Muscle layer of duodenum (tissue), 2 donors: ENCODE results near the gene SLC25A23.
"Not testable (repeated sequence)": the region's sequence is repeated elsewhere in the genome, so short reads cannot be mapped to it uniquely, and the experiment has no call there.

Experiments used
- H3K27ac ChIP-seq: one replicate; pipeline ENCODE4 v1.7.0; 2013; ENCODE audit warnings: mild to moderate bottlenecking, low read length
- H3K27me3 ChIP-seq: one replicate; pipeline ENCODE4 v1.7.0; 2013; ENCODE audit warnings: low read depth, mild to moderate bottlenecking, control low read depth, low read length
- H3K36me3 ChIP-seq, 2 donors: one replicate each; pipeline ENCODE4 v1.7.0; 2013; ENCODE audit warnings: low read length in 2 of 2, control low read depth in 1 of 2, mild to moderate bottlenecking in 1 of 2; ENCODE audit not compliant: insufficient read depth in 2 of 2, control insufficient read depth in 1 of 2
- H3K4me1 ChIP-seq, 2 donors: one replicate each; pipeline ENCODE4 v1.7.0; 2013; ENCODE audit warnings: low read length in 2 of 2, mild to moderate bottlenecking in 2 of 2, control low read depth in 1 of 2, moderate library complexity in 1 of 2; ENCODE audit not compliant: insufficient read depth in 2 of 2, control insufficient read depth in 1 of 2
- H3K4me3 ChIP-seq, 2 donors: one replicate each; pipeline ENCODE4 v1.7.0; 2013; ENCODE audit warnings: low read length in 2 of 2, low read depth in 1 of 2, mild to moderate bottlenecking in 1 of 2
- H3K9me3 ChIP-seq, 2 donors: one replicate each; pipeline ENCODE4 v1.7.0; 2013; ENCODE audit warnings: low read length in 2 of 2, control low read depth in 1 of 2, mild to moderate bottlenecking in 1 of 2; ENCODE audit not compliant: control insufficient read depth in 1 of 2
- donor health status: healthy.

SLC25A23 gene

GRCh38 chr19:6409346-6409745 lies 50.2 kb downstream of the SLC25A23 start:
- H3K9me3 ChIP-seq, result no peaks in the 10 kb centered on the region
- no peaks in the 10 kb centered on the region for H3K27me3 ChIP-seq
- H3K36me3 ChIP-seq, result peaks cover 5% of the 10 kb centered on the region in 2 donors
- H3K4me1 ChIP-seq, result peaks cover 0 to 6% of the 10 kb centered on the region in 2 donors
- H3K4me3 ChIP-seq, result no peak overlapping the region
- no peak overlapping the region for H3K27ac ChIP-seq

- Histone ChIP-seq H3K27ac (no peak overlapping the region), H3K4me1 (no peaks in the 10 kb centered on the region), H3K36me3 (no peaks in the 10 kb centered on the region), H3K4me3 (no peak overlapping the region), H3K9me3 (no peaks in the 10 kb centered on the region), H3K27me3 (no peaks in the 10 kb centered on the region)
Observed at GRCh38 chr19:6406401-6406800, 53.2 kb downstream of the SLC25A23 start.

- Histone ChIP-seq H3K9me3 (no peaks in the 10 kb centered on the region), H3K27me3 (no peaks in the 10 kb centered on the region), H3K36me3 (no peaks in the 10 kb centered on the region), H3K4me1 (no peaks in the 10 kb centered on the region), H3K4me3 (no peak overlapping the region), H3K27ac (peak overlapping the region; percentile 39)
Observed at GRCh38 chr19:6402837-6403608, 56.6 kb downstream of the SLC25A23 start.

- H3K4me3 ChIP-seq, result no peak overlapping the region
- no peak overlapping the region for H3K27ac ChIP-seq
- H3K27me3 ChIP-seq, result no peaks in the 10 kb centered on the region
- H3K9me3 ChIP-seq, result no peaks in the 10 kb centered on the region
- no peaks in the 10 kb centered on the region for H3K36me3 ChIP-seq
- H3K4me1 ChIP-seq, result no peaks in the 10 kb centered on the region
Observed at GRCh38 chr19:6402058-6402457, 57.5 kb downstream of the SLC25A23 start.

GRCh38 chr19:6400062-6400944 lies 59.3 kb downstream of the SLC25A23 start:
- not testable (repeated sequence) for H3K36me3 ChIP-seq, H3K27me3 ChIP-seq, H3K4me3 ChIP-seq, H3K27ac ChIP-seq, H3K4me1 ChIP-seq, H3K9me3 ChIP-seq

GRCh38 chr19:6396305-6396704 lies 63.3 kb downstream of the SLC25A23 start:
- Histone ChIP-seq H3K36me3 (peaks cover 0 to 7% of the 10 kb centered on the region in 2 donors), H3K27me3 (no peaks in the 10 kb centered on the region), H3K4me1 (peaks cover 9 to 11% of the 10 kb centered on the region in 2 donors), H3K4me3 (no peak overlapping the region), H3K27ac (no peak overlapping the region), H3K9me3 (no peaks in the 10 kb centered on the region)

- H3K4me1 ChIP-seq, result peaks cover 9 to 11% of the 10 kb centered on the region in 2 donors
- H3K9me3 ChIP-seq, result no peaks in the 10 kb centered on the region
- H3K36me3 ChIP-seq, result peaks cover 0 to 15% of the 10 kb centered on the region in 2 donors
- no peak overlapping the region for H3K4me3 ChIP-seq
- H3K27me3 ChIP-seq, result no peaks in the 10 kb centered on the region
- H3K27ac ChIP-seq, result no peak overlapping the region
Observed at GRCh38 chr19:6394831-6395230, 64.8 kb downstream of the SLC25A23 start.

- H3K9me3 ChIP-seq, result no peaks in the 10 kb centered on the region
- no peaks in the 10 kb centered on the region for H3K27me3 ChIP-seq
- peak overlapping the region; percentile 93 to 99 for H3K4me3 ChIP-seq
Observed at GRCh38 chr19:6393983-6394412, 65.6 kb downstream of the SLC25A23 start.

GRCh38 chr19:6393074-6393982 lies 66.3 kb downstream of the SLC25A23 start, which contains the start of gene GTF2F1:
GTF2F1 (minus strand) TSS chr19:6393164; CDS start chr19:6392995, 169 bp downstream.
- H3K27me3 ChIP-seq, result no peaks in the 10 kb centered on the region

More at GRCh38 chr19:6393983-6394412, 65.6 kb downstream of the SLC25A23 start:
- Histone ChIP-seq H3K36me3 (peaks cover 0 to 21% of the 10 kb centered on the region in 2 donors), H3K4me1 (peaks cover 9 to 11% of the 10 kb centered on the region in 2 donors), H3K27ac (peak overlapping the region; percentile 95)

GRCh38 chr19:6392221-6393073 lies 67.1 kb downstream of the SLC25A23 start:
- H3K27ac ChIP-seq, result peak overlapping the region; percentile 95
- no peaks in the 10 kb centered on the region for H3K27me3 ChIP-seq
- no peaks in the 10 kb centered on the region for H3K9me3 ChIP-seq
- peaks cover 6 to 36% of the 10 kb centered on the region in 2 donors for H3K36me3 ChIP-seq
- peaks cover 9 to 11% of the 10 kb centered on the region in 2 donors for H3K4me1 ChIP-seq
- H3K4me3 ChIP-seq, result peak overlapping the region; percentile 93 to 99

More at GRCh38 chr19:6393074-6393982, 66.3 kb downstream of the SLC25A23 start, which contains the start of gene GTF2F1:
- H3K4me3 ChIP-seq, result peak within 1 kb of the TSS; percentile 93 to 99
- peaks cover 3 to 27% of the 10 kb centered on the region in 2 donors for H3K36me3 ChIP-seq
- no peaks in the 10 kb centered on the region for H3K9me3 ChIP-seq
- H3K4me1 ChIP-seq, result peaks cover 9 to 11% of the 10 kb centered on the region in 2 donors
- H3K27ac ChIP-seq, result peak within 1 kb of the TSS; percentile 95
